Lung (tissue), 12 donors: ENCODE measurements around the gene PEAR1. TPM values are rescaled to one million over a fixed set of nuclear protein-coding genes. Genes with fewer than 3 reads are reported as not detected.

Source experiments
- ATAC-seq: fragments of 200-7000 bp; cut with Tn5 transposase; one replicate; pipeline ENCODE4 v1.9.1; 2020; ENCODE audit warnings: moderate number of reproducible peaks; ENCODE audit not compliant: insufficient read depth, low FRiP score
- DNase-seq, 3 donors: peaks; one replicate each; pipeline ENCODE4 v3.0.0-alpha.2; 2013 to 2017
- H3K27ac ChIP-seq, 2 donors: one replicate each; pipeline ENCODE4 v1.5.1; 2013; ENCODE audit warnings: mild to moderate bottlenecking in 2 of 2, moderate library complexity in 2 of 2, control low read depth in 1 of 2, inconsistent platforms in 1 of 2, low read depth in 1 of 2, low read length in 1 of 2
- H3K27me3 ChIP-seq, 3 donors: one replicate each; pipeline ENCODE4 v1.5.1; 2013; ENCODE audit warnings: low read length in 2 of 3; ENCODE audit not compliant: control insufficient read depth in 3 of 3, insufficient read depth in 3 of 3
- H3K36me3 ChIP-seq, 4 donors: one replicate each; pipeline ENCODE4 v1.5.1; 2013; ENCODE audit warnings: low read length in 4 of 4, mild to moderate bottlenecking in 1 of 4, moderate library complexity in 1 of 4; ENCODE audit not compliant: control insufficient read depth in 4 of 4, insufficient read depth in 4 of 4
- H3K4me1 ChIP-seq, 5 donors: one replicate each; pipeline ENCODE4 v1.5.1; 2013; ENCODE audit warnings: low read length in 5 of 5, mild to moderate bottlenecking in 2 of 5, moderate library complexity in 1 of 5; ENCODE audit not compliant: control insufficient read depth in 5 of 5, insufficient read depth in 5 of 5
- H3K4me3 ChIP-seq: one replicate; pipeline ENCODE4 v1.5.1; 2013; ENCODE audit warnings: mild to moderate bottlenecking, control low read depth, moderate library complexity
- H3K9ac ChIP-seq, 2 donors: one replicate each; pipeline ENCODE4 v1.5.1; 2013; ENCODE audit warnings: low read length in 2 of 2, control low read depth in 1 of 2; ENCODE audit not compliant: insufficient read depth in 1 of 2
- H3K9me3 ChIP-seq, 4 donors: one replicate each; pipeline ENCODE4 v1.5.1; 2013; ENCODE audit warnings: low read length in 3 of 4, mild to moderate bottlenecking in 1 of 4, moderate library complexity in 1 of 4; ENCODE audit not compliant: control insufficient read depth in 4 of 4, insufficient read depth in 3 of 4
- CTCF ChIP-seq: IDR thresholded peaks from 2 replicates; pipeline ENCODE4 v1.5.1; 2012; ENCODE audit warnings: mild to moderate bottlenecking; ENCODE audit errors: control extremely low read depth, extremely low read depth
- WGBS, 2 donors: extraction: QIAGEN DNeasy Blood & Tissue Kit; methylation state at CpG; one replicate each; pipeline ENCODE4 v1.1.7; 2013; 5-methylcytosine and 5-hydroxymethylcytosine counted together
- polyA plus RNA-seq, 2 donors: library from polyadenylated mRNA; stranded (reverse); fragments of 200-250 nt; gene quantifications; one replicate each; pipeline ENCODE4 v1.2.1, GENCODE V29; 2013
- total RNA-seq, 2 donors: library from RNA; depleted of rRNA in 1 of 2; stranded (reverse); fragments of >200 nt in 1 of 2; gene quantifications; one replicate each; pipeline ENCODE4 v1.2.1, GENCODE V29; 2014 to 2021
- donor health status: control.
- donor health status: control.
- donor health status: Bipolar disorder and iron deficiency.
- donor health status: healthy.
- donor health status: DM: yes; HTN: yes; CAD: no.

PEAR1 gene
- total and polyA plus RNA-seq, 4 donors: 7.6 to 15.3 (median 12.9) TPM

- peaks cover 0 to 21% (median 12%) of the 10 kb centered on the region in 5 donors for H3K4me1 ChIP-seq
- no peak overlapping the region for H3K27ac ChIP-seq
- TF ChIP-seq CTCF: no peak
- H3K36me3 ChIP-seq: peaks cover 0 to 32% (median 21%) of the 10 kb centered on the region in 4 donors
- ATAC-seq: no peak
- H3K9ac ChIP-seq: no peak overlapping the region
- 68 to 86% methylated on average over 5 of the region's 5 CpGs for WGBS, 2 donors
- peaks cover 0 to 31% (median 0%) of the 10 kb centered on the region in 3 donors for H3K27me3 ChIP-seq
- no peak overlapping the region for H3K4me3 ChIP-seq
- H3K9me3 ChIP-seq: no peaks in the 10 kb centered on the region
- DNase-seq: no peak
Measured at GRCh38 chr1:156909671-156910070, 16.2 kb downstream of the PEAR1 start.

- no peak for ATAC-seq
- DNase-seq: peak in 1 of 3 donors; percentile 40
- peak; percentile 21 for TF ChIP-seq CTCF
- H3K4me3 ChIP-seq: no peak overlapping the region
- H3K27me3 ChIP-seq: peaks cover 0 to 31% (median 0%) of the 10 kb centered on the region in 3 donors
- no peak overlapping the region for H3K27ac ChIP-seq
- peaks cover 0 to 35% (median 25%) of the 10 kb centered on the region in 4 donors for H3K36me3 ChIP-seq
- H3K9ac ChIP-seq: no peak overlapping the region
- H3K9me3 ChIP-seq: peaks cover 0 to under 1% (median 0%) of the 10 kb centered on the region in 4 donors
- WGBS, 2 donors: 54 to 66% methylated on average over 18 of the region's 18 CpGs
- H3K4me1 ChIP-seq: peaks cover 0 to 19% (median 12%) of the 10 kb centered on the region in 5 donors
Measured at GRCh38 chr1:156910309-156910782, 16.8 kb downstream of the PEAR1 start.

GRCh38 chr1:156911577-156912298 lies 18.2 kb downstream of the PEAR1 start:
- Histone ChIP-seq H3K9me3 (peaks cover 0 to 2% (median 0%) of the 10 kb centered on the region in 4 donors), H3K4me1 (peaks cover 0 to 19% (median 12%) of the 10 kb centered on the region in 5 donors), H3K27ac (no peak overlapping the region), H3K9ac (no peak overlapping the region), H3K27me3 (peaks cover 0 to 29% (median 0%) of the 10 kb centered on the region in 3 donors), H3K36me3 (peaks cover 0 to 40% (median 27%) of the 10 kb centered on the region in 4 donors), H3K4me3 (no peak overlapping the region)
- TF ChIP-seq CTCF: no peak
- WGBS, 2 donors: 56 to 62% methylated on average over 6 of the region's 6 CpGs
- no peak for ATAC-seq
- no peak for DNase-seq
